ENCODE results near the gene NSUN4. TPM values are rescaled to one million over a fixed set of nuclear protein-coding genes. Genes with fewer than 3 reads are reported as not detected.
"Not testable (repeated sequence)": the region's sequence is repeated elsewhere in the genome, so short reads cannot be mapped to it uniquely, and the experiment has no call there.

The NSUN4 gene
- total and polyA plus RNA-seq, 9 of the 15 experiments (the other 6 are each of a cell fraction or from before 2014, with no cell fraction given) = 33.4 to 60.2 (median 46.3) TPM

GRCh38 chr1:46317323-46317722, 23.3 kb upstream of the NSUN4 start (continued):
- TF ChIP-seq DLX4 (CRISPR knock-in tag; IDR thresholded peaks at IDR 0.05) = no peak
- peak; percentile 36 for TF ChIP-seq RBM22 (IDR thresholded peaks at IDR 0.05; ENCODE audit: low read depth, low read length, poor library complexity, severe bottlenecking)
- peak; percentile 48; the same call in 1 of the 2 replicates for TF ChIP-seq SUPT5H (IDR thresholded peaks at IDR 0.05)
- no peak for TF ChIP-seq ZSCAN32 (CRISPR knock-in tag; IDR thresholded peaks at IDR 0.05)
- no peak for TF ChIP-seq RBM14 (IDR thresholded peaks at IDR 0.05; ENCODE audit: borderline replicate concordance, insufficient read depth, low read depth, low read length)
- TF ChIP-seq FOXA1 (IDR thresholded peaks at IDR 0.05; ENCODE audit: borderline replicate concordance) = no peak
- TF ChIP-seq POLR2AphosphoS5 (IDR thresholded peaks at IDR 0.05; ENCODE audit: control insufficient read depth, insufficient read depth, low read depth, low read length) = peak; percentile 45; the same call in 1 of the 2 replicates

- peak; percentile 23 for FAIRE-seq
- H2AFZ ChIP-seq (ENCODE audit: low read depth, low read length); CTCF ChIA-PET (ENCODE audit: low intra/inter-chr PET ratio); H3K27me3 ChIP-seq (ENCODE audit: control insufficient read depth in 2 of 2, insufficient read depth in 2 of 2, low read length in 2 of 2); H3K4me1 ChIP-seq (replicated peaks in 1 of 2; ENCODE audit: control insufficient read depth in 2 of 2, insufficient read depth in 2 of 2, low read length in 2 of 2); H3K4me2 ChIP-seq (ENCODE audit: insufficient read depth, low read length); H4K20me1 ChIP-seq (replicated peaks; ENCODE audit: control insufficient read depth, insufficient read depth, low read length); intact Hi-C loops (cut with micrococcal nuclease); in situ Hi-C loops (cut with MboI); DNase-seq (ENCODE audit: extremely low read depth in 1 of 4, low spot score in 3 of 4); H3K27ac ChIP-seq (ENCODE audit: extremely low read depth, low read depth, low read length); H3K9ac ChIP-seq (ENCODE audit: insufficient read depth in 1 of 2, low read depth in 2 of 2, low read length in 2 of 2); H3K4me3 ChIP-seq; H3K79me2 ChIP-seq (ENCODE audit: control insufficient read depth, insufficient read depth, low read length); BruUV-seq (replicated peaks); H3K9me3 ChIP-seq (replicated peaks; ENCODE audit: control insufficient read depth, insufficient read depth, low read depth, low read length); H3K9me1 ChIP-seq (ENCODE audit: control insufficient read depth, insufficient read depth, low read length): not testable (repeated sequence)
- POLR2A ChIA-PET = interaction anchor here (0.8 to 4.7 kb wide), 6 partner anchors 8 to 21 kb away, joined by 3 to 33 read pairs (median 20); partner anchors contain the start of genes LRRC41, NSUN4 and UQCRH
- 0 out of 3 replicates have a peak, but pooled peaks have one; percentile 2 for ATAC-seq
- WGBS (ENCODE audit: insufficient coverage, low coverage, missing lambda C conversion rate) = 57% methylated on average over 6 of the region's 6 CpGs
- peaks cover 29% of the 10 kb centered on the region for H3K36me3 ChIP-seq (ENCODE audit: control insufficient read depth, insufficient read depth, low read length)
Observed at GRCh38 chr1:46319301-46319700, 21.3 kb upstream of the NSUN4 start.
